HG03175 (cell line): ENCODE data around the gene UBXN10.

Experiments
- ATAC-seq: cut with Tn5 transposase; IDR thresholded peaks from one replicate; pipeline ENCODE4 v1.9.1; 2021; ENCODE audit warnings: mild to moderate bottlenecking, moderate library complexity; ENCODE audit not compliant: unreplicated experiment

The UBXN10 gene

GRCh38 chr1:20151906-20152598, 33.8 kb upstream of the UBXN10 start:
- ATAC-seq, result peak; percentile 80

GRCh38 chr1:20152599-20152930, 33.3 kb upstream of the UBXN10 start:
- ATAC-seq, result no peak

GRCh38 chr1:20153000-20153418, 32.9 kb upstream of the UBXN10 start:
- no peak for ATAC-seq

GRCh38 chr1:20154301-20154831, 31.5 kb upstream of the UBXN10 start:
- no peak for ATAC-seq

GRCh38 chr1:20158358-20159070, 27.4 kb upstream of the UBXN10 start:
- ATAC-seq, result no peak

- ATAC-seq, result no peak
Observed at GRCh38 chr1:20160034-20160433, 25.9 kb upstream of the UBXN10 start.

- ATAC-seq, result no peak
Observed at GRCh38 chr1:20164694-20165202, 21.1 kb upstream of the UBXN10 start.

- no peak for ATAC-seq
Observed at GRCh38 chr1:20165522-20165951, 20.4 kb upstream of the UBXN10 start.

GRCh38 chr1:20166051-20166450, 19.8 kb upstream of the UBXN10 start:
- ATAC-seq, result no peak

- no peak for ATAC-seq
Observed at GRCh38 chr1:20167126-20167525, 18.8 kb upstream of the UBXN10 start.

- no peak for ATAC-seq
Observed at GRCh38 chr1:20168564-20169491, 17.1 kb upstream of the UBXN10 start.

GRCh38 chr1:20169932-20170331, 16.0 kb upstream of the UBXN10 start:
- ATAC-seq, result no peak

GRCh38 chr1:20172033-20172590, 13.8 kb upstream of the UBXN10 start:
- ATAC-seq, result no peak

GRCh38 chr1:20174937-20175666, 10.8 kb upstream of the UBXN10 start:
- ATAC-seq, result no peak

GRCh38 chr1:20178634-20179370, 7.1 kb upstream of the UBXN10 start:
- ATAC-seq, result no peak

GRCh38 chr1:20179371-20180128, 6.3 kb upstream of the UBXN10 start:
- ATAC-seq, result no peak

- ATAC-seq, result no peak
Observed at GRCh38 chr1:20180129-20180843, 5.6 kb upstream of the UBXN10 start.

- ATAC-seq, result no peak
Observed at GRCh38 chr1:20180844-20181207, 5.1 kb upstream of the UBXN10 start.
